K562 (cell line): ENCODE measurements around the gene ZGLP1. TPM values are rescaled to one million over a fixed set of nuclear protein-coding genes. Genes with fewer than 3 reads are reported as not detected.

Experiments
- CREM ChIP-seq: IDR thresholded peaks from 2 replicates; pipeline ENCODE4 v1.6.1; 2014; ENCODE audit warnings: antibody characterized with exemption, low read depth
- ETV1 ChIP-seq: fragments of 450-650 bp; conservative IDR thresholded peaks from 2 replicates; pipeline ENCODE4 v1.6.1; 2016; ENCODE audit warnings: missing genetic modification characterization, control low read depth, low read depth, missing compliant biosample characterization
- GABPA ChIP-seq: fragments of 200-800 bp; sonication (Bioruptor generic); conservative IDR thresholded peaks from 2 replicates; pipeline ENCODE4 v1.6.1; 2016; ENCODE audit warnings: low read depth, missing genetic modification characterization, missing compliant biosample characterization
- GTF2A2 ChIP-seq: IDR thresholded peaks from 2 replicates; pipeline ENCODE4 v1.6.1; 2016; ENCODE audit warnings: mild to moderate bottlenecking, missing genetic modification characterization, missing compliant biosample characterization
- HNRNPUL1 ChIP-seq: fragments of 200-400 bp; formaldehyde crosslinking; IDR thresholded peaks from 2 replicates; pipeline ENCODE4 v1.6.1; 2017; ENCODE audit warnings: low read length
- KDM1A ChIP-seq, 2 experiments: fragments of 450-650 bp; IDR thresholded peaks; 2 replicates each; pipeline ENCODE4 v1.6.1; 2016; ENCODE audit warnings: mild to moderate bottlenecking in 2 of 2
- MAFF ChIP-seq: IDR thresholded peaks from 2 replicates; pipeline ENCODE4 v1.6.1; 2012; ENCODE audit warnings: low read length, improper control_type of control experiment
- MCM3 ChIP-seq: fragments of 450-650 bp; IDR thresholded peaks from 2 replicates; pipeline ENCODE4 v1.6.1; 2016
- MIER1 ChIP-seq: fragments of 450-650 bp; IDR thresholded peaks from 2 replicates; pipeline ENCODE4 v1.6.1; 2016; ENCODE audit warnings: antibody characterized with exemption, mild to moderate bottlenecking, low read depth
- NCOA1 ChIP-seq: fragments of 450-650 bp; IDR thresholded peaks from 2 replicates; pipeline ENCODE4 v1.6.1; 2016; ENCODE audit warnings: low read depth
- NCOA4 ChIP-seq: fragments of 450-650 bp; IDR thresholded peaks from 2 replicates; pipeline ENCODE4 v1.6.1; 2018; ENCODE audit warnings: mild to moderate bottlenecking; ENCODE audit not compliant: partially characterized antibody
- PTTG1 ChIP-seq: fragments of 450-650 bp; IDR thresholded peaks from 2 replicates; pipeline ENCODE4 v1.6.1; 2016; ENCODE audit warnings: low read depth, mild to moderate bottlenecking, missing genetic modification characterization, missing compliant biosample characterization
- RAD51 ChIP-seq: fragments of 450-650 bp; IDR thresholded peaks from 2 replicates; pipeline ENCODE4 v1.7.1; 2016; ENCODE audit warnings: low read depth, mild to moderate bottlenecking, borderline replicate concordance
- SLC30A9 ChIP-seq: fragments of 250-450 bp; sonication (Bioruptor Pico); IDR thresholded peaks from 2 replicates; pipeline ENCODE4 v1.8.0; 2022; ENCODE audit warnings: mild to moderate bottlenecking, moderate library complexity
- SRSF9 ChIP-seq: fragments of 200-400 bp; formaldehyde crosslinking; IDR thresholded peaks from 2 replicates; pipeline ENCODE4 v1.6.1; 2017; ENCODE audit warnings: low read depth, low read length, borderline replicate concordance
- STAT5A ChIP-seq: IDR thresholded peaks from 2 replicates; pipeline ENCODE4 v1.6.1; 2012; ENCODE audit warnings: low read length, inconsistent platforms, borderline replicate concordance
- XRCC5 ChIP-seq: fragments of 200-400 bp; formaldehyde crosslinking; IDR thresholded peaks from 2 replicates; pipeline ENCODE4 v1.6.1; 2017; ENCODE audit warnings: low read depth, mild to moderate bottlenecking, low read length
- ZNF212 ChIP-seq: fragments of 450-650 bp; formaldehyde crosslinking; IDR thresholded peaks from 2 replicates; pipeline ENCODE4 v1.4.0; 2020; ENCODE audit warnings: mild to moderate bottlenecking
- ZNF699 ChIP-seq: fragments of 250-450 bp; sonication (Bioruptor Pico); IDR thresholded peaks from 2 replicates; pipeline ENCODE4 v1.8.0; 2021; ENCODE audit warnings: mild to moderate bottlenecking, moderate library complexity; ENCODE audit not compliant: insufficient replicate concordance
- polyA plus RNA-seq, 8 experiments: library from polyadenylated mRNA; depleted of rRNA in 4 of 8; stranded (reverse) in 5 of 8; unstranded in 3 of 8; fragments of >200 nt; fragmentation: Nextera tagmentation in 2 of 8; fragmentation: Illumina TruSeq in 1 of 8; extraction: Ambion mirVana in 2 of 8; extraction: Trizol in 1 of 8; gene quantifications; 2 replicates each; pipeline versions ENCODE4 v1.2.1 to v1.2.3, GENCODE V29; 2011 to 2014; ENCODE audit warnings: inconsistent platforms in 1 of 8, missing spikeins in 1 of 8
- total RNA-seq, 7 experiments: library from RNA; depleted of rRNA in 6 of 7; stranded (reverse); fragments of >200 nt in 6 of 7; fragmentation: Illumina TruSeq in 2 of 7; extraction: Trizol in 2 of 7; gene quantifications; 2 replicates each; pipeline versions ENCODE4 v1.2.1 to v1.2.3, GENCODE V29; 2011 to 2021; ENCODE audit warnings: low replicate concordance in 1 of 7
- TF ChIP-seq, protein P1 (sequence below): sonication (generic); formaldehyde crosslinking; IDR thresholded peaks from 2 replicates; pipeline ENCODE4 v1.9.0; 2022; ENCODE audit warnings: mild to moderate bottlenecking, missing genetic modification reagents
- TF ChIP-seq, protein P2 (sequence below): fragments of 250-450 bp; sonication (Bioruptor Pico); IDR thresholded peaks from 2 replicates; pipeline ENCODE4 v1.5.0; 2021
- TF ChIP-seq, protein P3 (sequence below): sonication (generic); formaldehyde crosslinking; IDR thresholded peaks from 2 replicates; pipeline ENCODE4 v1.8.0; 2022; ENCODE audit warnings: missing genetic modification reagents, mild to moderate bottlenecking, borderline replicate concordance
- TF ChIP-seq, protein P4 (sequence below): fragments of 450-650 bp; IDR thresholded peaks from 2 replicates; pipeline ENCODE4 v1.6.1; 2014; ENCODE audit warnings: low read depth, mild to moderate bottlenecking, moderate library complexity, borderline replicate concordance
- TF ChIP-seq, protein P5 (sequence below): fragments of 450-650 bp; IDR thresholded peaks from 2 replicates; pipeline ENCODE4 v1.6.1; 2016

Gene ZGLP1
- total and polyA plus RNA-seq, 9 of the 15 experiments (the other 6 are each of a cell fraction or from before 2014, with no cell fraction given), result 0.24 to 4.5 (median 2.2) TPM

GRCh38 chr19:10305139-10305806 is 4.3 kb downstream of the ZGLP1 start (continued):
- TF ChIP-seq SLC30A9 (no peak), STAT5A (no peak), MIER1 (peak; percentile 100), CREM (no peak), NCOA1 (no peak), NCOA4 (peak; percentile 25), MAFF (no peak), GTF2A2 (tag) (no peak), XRCC5 (peak; percentile 57; the same call in 1 of the 2 replicates), ZNF212 (no peak), MCM3 (no peak), GABPA (tag) (no peak), RAD51 (no peak), ETV1 (tag) (0 out of 2 replicates have a peak, but pooled peaks have one; percentile 13), ZNF699 (no peak), SRSF9 (no peak), HNRNPUL1 (no peak), KDM1A (IDR thresholded peaks at IDR 0.05) (peak; percentile 38 to 63; a peak in 3 of 4 replicates), PTTG1 (tag) (no peak)
- TF ChIP-seq, protein P1, sequence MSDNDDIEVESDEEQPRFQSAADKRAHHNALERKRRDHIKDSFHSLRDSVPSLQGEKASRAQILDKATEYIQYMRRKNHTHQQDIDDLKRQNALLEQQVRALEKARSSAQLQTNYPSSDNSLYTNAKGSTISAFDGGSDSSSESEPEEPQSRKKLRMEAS (CRISPR knock-in tag), result no peak
- TF ChIP-seq, protein P2, sequence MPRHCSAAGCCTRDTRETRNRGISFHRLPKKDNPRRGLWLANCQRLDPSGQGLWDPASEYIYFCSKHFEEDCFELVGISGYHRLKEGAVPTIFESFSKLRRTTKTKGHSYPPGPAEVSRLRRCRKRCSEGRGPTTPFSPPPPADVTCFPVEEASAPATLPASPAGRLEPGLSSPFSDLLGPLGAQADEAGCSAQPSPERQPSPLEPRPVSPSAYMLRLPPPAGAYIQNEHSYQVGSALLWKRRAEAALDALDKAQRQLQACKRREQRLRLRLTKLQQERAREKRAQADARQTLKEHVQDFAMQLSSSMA (CRISPR knock-in tag), result no peak
- TF ChIP-seq, protein P3, sequence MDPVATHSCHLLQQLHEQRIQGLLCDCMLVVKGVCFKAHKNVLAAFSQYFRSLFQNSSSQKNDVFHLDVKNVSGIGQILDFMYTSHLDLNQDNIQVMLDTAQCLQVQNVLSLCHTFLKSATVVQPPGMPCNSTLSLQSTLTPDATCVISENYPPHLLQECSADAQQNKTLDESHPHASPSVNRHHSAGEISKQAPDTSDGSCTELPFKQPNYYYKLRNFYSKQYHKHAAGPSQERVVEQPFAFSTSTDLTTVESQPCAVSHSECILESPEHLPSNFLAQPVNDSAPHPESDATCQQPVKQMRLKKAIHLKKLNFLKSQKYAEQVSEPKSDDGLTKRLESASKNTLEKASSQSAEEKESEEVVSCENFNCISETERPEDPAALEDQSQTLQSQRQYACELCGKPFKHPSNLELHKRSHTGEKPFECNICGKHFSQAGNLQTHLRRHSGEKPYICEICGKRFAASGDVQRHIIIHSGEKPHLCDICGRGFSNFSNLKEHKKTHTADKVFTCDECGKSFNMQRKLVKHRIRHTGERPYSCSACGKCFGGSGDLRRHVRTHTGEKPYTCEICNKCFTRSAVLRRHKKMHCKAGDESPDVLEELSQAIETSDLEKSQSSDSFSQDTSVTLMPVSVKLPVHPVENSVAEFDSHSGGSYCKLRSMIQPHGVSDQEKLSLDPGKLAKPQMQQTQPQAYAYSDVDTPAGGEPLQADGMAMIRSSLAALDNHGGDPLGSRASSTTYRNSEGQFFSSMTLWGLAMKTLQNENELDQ (CRISPR knock-in tag), result no peak
- TF ChIP-seq, protein P4, sequence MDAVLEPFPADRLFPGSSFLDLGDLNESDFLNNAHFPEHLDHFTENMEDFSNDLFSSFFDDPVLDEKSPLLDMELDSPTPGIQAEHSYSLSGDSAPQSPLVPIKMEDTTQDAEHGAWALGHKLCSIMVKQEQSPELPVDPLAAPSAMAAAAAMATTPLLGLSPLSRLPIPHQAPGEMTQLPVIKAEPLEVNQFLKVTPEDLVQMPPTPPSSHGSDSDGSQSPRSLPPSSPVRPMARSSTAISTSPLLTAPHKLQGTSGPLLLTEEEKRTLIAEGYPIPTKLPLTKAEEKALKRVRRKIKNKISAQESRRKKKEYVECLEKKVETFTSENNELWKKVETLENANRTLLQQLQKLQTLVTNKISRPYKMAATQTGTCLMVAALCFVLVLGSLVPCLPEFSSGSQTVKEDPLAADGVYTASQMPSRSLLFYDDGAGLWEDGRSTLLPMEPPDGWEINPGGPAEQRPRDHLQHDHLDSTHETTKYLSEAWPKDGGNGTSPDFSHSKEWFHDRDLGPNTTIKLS, result peak; percentile 59; the same call in 1 of the 2 replicates
- TF ChIP-seq, protein P5, sequence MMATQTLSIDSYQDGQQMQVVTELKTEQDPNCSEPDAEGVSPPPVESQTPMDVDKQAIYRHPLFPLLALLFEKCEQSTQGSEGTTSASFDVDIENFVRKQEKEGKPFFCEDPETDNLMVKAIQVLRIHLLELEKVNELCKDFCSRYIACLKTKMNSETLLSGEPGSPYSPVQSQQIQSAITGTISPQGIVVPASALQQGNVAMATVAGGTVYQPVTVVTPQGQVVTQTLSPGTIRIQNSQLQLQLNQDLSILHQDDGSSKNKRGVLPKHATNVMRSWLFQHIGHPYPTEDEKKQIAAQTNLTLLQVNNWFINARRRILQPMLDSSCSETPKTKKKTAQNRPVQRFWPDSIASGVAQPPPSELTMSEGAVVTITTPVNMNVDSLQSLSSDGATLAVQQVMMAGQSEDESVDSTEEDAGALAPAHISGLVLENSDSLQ, result no peak
